K562 (cell line): Measurements from ENCODE around the gene RBM19. TPM values are rescaled to one million over a fixed set of nuclear protein-coding genes. Genes with fewer than 3 reads are reported as not detected.

Source experiments
- ATAC-seq: fragments of 200-7000 bp; cut with Tn5 transposase; 3 replicates; pipeline ENCODE4 v1.9.1; 2020; ENCODE audit warnings: moderate library complexity
- BruUV-seq: library from RNA; stranded (reverse); fragments of 400-500 nt; replicated peaks from 2 replicates; lab custom pipeline; 2021; lab: Mats Ljungman, UMichigan
- CTCF ChIA-PET: fragments of 300-600 bp; formaldehyde crosslinking; extraction: SDS; loops from one replicate; lab custom pipeline; 2021; ENCODE audit warnings: low intra/inter-chr PET ratio; lab: Yijun Ruan, JAX
- POLR2A ChIA-PET: fragments of 300-600, 350-650 bp; sonication (Branson Sonifier 250); formaldehyde crosslinking; extraction: SDS; loops from one replicate; lab custom pipeline; 2021; ENCODE audit warnings: antibody characterized with exemption, inconsistent platforms; lab: Yijun Ruan, JAX
- DNase-seq, 4 experiments: peaks; one replicate each; pipeline versions ENCODE4 v3.0.0 to v3.0.0-alpha.2; 2011 to 2018; ENCODE audit warnings: low spot score in 3 of 4, mixed read lengths in 3 of 4; ENCODE audit errors: extremely low read depth in 1 of 4
- FAIRE-seq: peaks from 2 replicates; lab custom pipeline; 2011; peaks lifted over from hg19 to GRCh38; lab: Jason Lieb, UNC
- H2AFZ ChIP-seq: 2 replicates; pipeline ENCODE4 v1.6.0; 2011; ENCODE audit warnings: low read depth, low read length, control low read depth, inconsistent platforms
- H3K27ac ChIP-seq: fragments of 200-600 bp; 3 replicates; pipeline ENCODE4 v1.8.0; 2011; ENCODE audit warnings: low read depth, mild to moderate bottlenecking, control low read depth, inconsistent platforms, low read length, moderate library complexity, mixed read lengths; ENCODE audit errors: extremely low read depth
- H3K27me3 ChIP-seq, 2 experiments: fragments of 300-600 bp in 1 of 2; 2 replicates in 1 of 2; 3 replicates in 1 of 2; pipeline versions ENCODE4 v1.6.0 to v1.8.0; 2011; ENCODE audit warnings: inconsistent platforms in 2 of 2, low read length in 2 of 2, mild to moderate bottlenecking in 1 of 2, mixed read lengths in 1 of 2, moderate library complexity in 1 of 2; ENCODE audit not compliant: control insufficient read depth in 2 of 2, insufficient read depth in 2 of 2
- H3K36me3 ChIP-seq: fragments of 300-600 bp; 3 replicates; pipeline ENCODE4 v1.8.0; 2011; ENCODE audit warnings: mild to moderate bottlenecking, low read length, inconsistent platforms; ENCODE audit not compliant: control insufficient read depth, insufficient read depth
- H3K4me1 ChIP-seq, 2 experiments: fragments of 200-600 bp in 1 of 2; replicated peaks in 1 of 2; 2 replicates in 1 of 2; 3 replicates in 1 of 2; pipeline versions ENCODE4 v1.5.1 to v1.8.0; 2011; ENCODE audit warnings: inconsistent platforms in 2 of 2, low read length in 2 of 2, mild to moderate bottlenecking in 1 of 2, mixed read lengths in 1 of 2, moderate library complexity in 1 of 2; ENCODE audit not compliant: control insufficient read depth in 2 of 2, insufficient read depth in 2 of 2
- H3K4me2 ChIP-seq: 2 replicates; pipeline ENCODE4 v1.6.1; 2011; ENCODE audit warnings: low read length, control low read depth, inconsistent platforms, mixed read lengths; ENCODE audit not compliant: insufficient read depth
- H3K4me3 ChIP-seq: fragments of 200-600 bp; sonication (generic), shearing (Covaris generic); 2 replicates; pipeline ENCODE4 v1.5.1; 2016; ENCODE audit warnings: control low read depth, inconsistent platforms
- H3K79me2 ChIP-seq: fragments of 200-600 bp; 3 replicates; pipeline ENCODE4 v1.8.0; 2011; ENCODE audit warnings: low read length, inconsistent platforms; ENCODE audit not compliant: control insufficient read depth, insufficient read depth
- H3K9ac ChIP-seq, 2 experiments: 2 replicates each; pipeline versions ENCODE4 v1.6.0 to v1.6.1; 2011; ENCODE audit warnings: low read depth in 2 of 2, low read length in 2 of 2, control low read depth in 1 of 2, inconsistent platforms in 1 of 2, mild to moderate bottlenecking in 1 of 2, mixed read lengths in 1 of 2; ENCODE audit not compliant: insufficient read depth in 1 of 2
- H3K9me1 ChIP-seq: one replicate; pipeline ENCODE4 v1.6.0; 2011; ENCODE audit warnings: inconsistent platforms, mild to moderate bottlenecking, low read length, moderate library complexity; ENCODE audit not compliant: control insufficient read depth, insufficient read depth
- H3K9me3 ChIP-seq: replicated peaks from 2 replicates; pipeline ENCODE4 v1.5.1; 2011; ENCODE audit warnings: low read depth, low read length, inconsistent platforms; ENCODE audit not compliant: control insufficient read depth, insufficient read depth
- H4K20me1 ChIP-seq: replicated peaks from 2 replicates; pipeline ENCODE4 v1.6.1; 2011; ENCODE audit warnings: low read length, inconsistent platforms, mixed read lengths; ENCODE audit not compliant: control insufficient read depth, insufficient read depth
- ADNP ChIP-seq: fragments of 200-800 bp; sonication (Bioruptor generic); IDR thresholded peaks from 2 replicates; pipeline ENCODE4 v1.6.1; 2016; ENCODE audit warnings: missing genetic modification characterization, missing compliant biosample characterization
- BCOR ChIP-seq: fragments of 450-650 bp; IDR thresholded peaks from 2 replicates; pipeline ENCODE4 v1.6.1; 2016
- CHD4 ChIP-seq: fragments of 200-600 bp; sonication (generic); IDR thresholded peaks from 3 replicates; pipeline ENCODE4 v1.6.1; 2012; ENCODE audit warnings: low read depth, mild to moderate bottlenecking, mixed read lengths, low read length, inconsistent platforms; ENCODE audit not compliant: insufficient read depth, insufficient replicate concordance, poor library complexity, severe bottlenecking
- KDM1A ChIP-seq, 2 experiments: fragments of 450-650 bp; IDR thresholded peaks; 2 replicates each; pipeline ENCODE4 v1.6.1; 2016; ENCODE audit warnings: mild to moderate bottlenecking in 2 of 2
- PTBP1 ChIP-seq: fragments of 200-400 bp; formaldehyde crosslinking; IDR thresholded peaks from 2 replicates; pipeline ENCODE4 v1.6.1; 2017; ENCODE audit warnings: low read depth, low read length
- RAD21 ChIP-seq, 2 experiments: fragments of 250-450 bp in 1 of 2; fragments of 450-650 bp in 1 of 2; sonication (Bioruptor Pico) in 1 of 2; formaldehyde crosslinking in 1 of 2; IDR thresholded peaks in 1 of 2; conservative IDR thresholded peaks in 1 of 2; 2 replicates each; pipeline versions ENCODE4 v1.4.0 to v1.8.0; 2020 to 2022; ENCODE audit warnings: mild to moderate bottlenecking in 2 of 2, moderate library complexity in 1 of 2
- RBM25 ChIP-seq: fragments of 200-400 bp; formaldehyde crosslinking; IDR thresholded peaks from 2 replicates; pipeline ENCODE4 v1.6.1; 2018; ENCODE audit warnings: low read length, low read depth, moderate library complexity; ENCODE audit not compliant: severe bottlenecking
- RCOR1 ChIP-seq, 2 experiments: IDR thresholded peaks; 2 replicates each; pipeline ENCODE4 v1.6.1; 2012; ENCODE audit warnings: low read depth in 2 of 2, low read length in 2 of 2, borderline replicate concordance in 1 of 2, improper control_type of control experiment in 1 of 2
- SMARCA5 ChIP-seq: fragments of 450-650 bp; IDR thresholded peaks from 2 replicates; pipeline ENCODE4 v1.6.1; 2016
- ZC3H8 ChIP-seq: fragments of 450-650 bp; IDR thresholded peaks from 2 replicates; pipeline ENCODE4 v1.6.1; 2017
- WGBS: fragments of 100-300 bp; shearing (Covaris generic); methylation state at CpG from one replicate; pipeline ENCODE4 v1.1.6; 2016; ENCODE audit warnings: low coverage, mixed read lengths; ENCODE audit not compliant: insufficient coverage; ENCODE audit errors: missing lambda C conversion rate; 5-methylcytosine and 5-hydroxymethylcytosine counted together
- in situ Hi-C: fragments of 300-500 bp; cut with MboI; formaldehyde crosslinking; loops from 4 replicates; pipeline ENCODE4 v1.15.0; 2018; ENCODE audit warnings: inconsistent platforms, mixed read lengths
- intact Hi-C: fragments of 100-400 bp; cut with micrococcal nuclease; formaldehyde crosslinking; loops from 2 replicates; pipeline ENCODE4 v1.14.2; 2022
- polyA plus RNA-seq, 8 experiments: library from polyadenylated mRNA; depleted of rRNA in 4 of 8; stranded (reverse) in 5 of 8; unstranded in 3 of 8; fragments of >200 nt; fragmentation: Nextera tagmentation in 2 of 8; fragmentation: Illumina TruSeq in 1 of 8; extraction: Ambion mirVana in 2 of 8; extraction: Trizol in 1 of 8; gene quantifications; 2 replicates each; pipeline versions ENCODE4 v1.2.1 to v1.2.3, GENCODE V29; 2011 to 2014; ENCODE audit warnings: inconsistent platforms in 1 of 8, missing spikeins in 1 of 8
- total RNA-seq, 7 experiments: library from RNA; depleted of rRNA in 6 of 7; stranded (reverse); fragments of >200 nt in 6 of 7; fragmentation: Illumina TruSeq in 2 of 7; extraction: Trizol in 2 of 7; gene quantifications; 2 replicates each; pipeline versions ENCODE4 v1.2.1 to v1.2.3, GENCODE V29; 2011 to 2021; ENCODE audit warnings: low replicate concordance in 1 of 7
- TF ChIP-seq, protein P1 (sequence below): sonication (generic); formaldehyde crosslinking; IDR thresholded peaks from 2 replicates; pipeline ENCODE4 v1.8.0; 2022; ENCODE audit warnings: mild to moderate bottlenecking, missing genetic modification reagents

Gene RBM19
- total and polyA plus RNA-seq, 9 of the 15 experiments (the other 6 are each of a cell fraction or from before 2014, with no cell fraction given) = 16.0 to 58.4 (median 37.9) TPM

- ATAC-seq = no peak
- Histone ChIP-seq H3K27me3 (no peaks in the 10 kb centered on the region), H3K9ac (no peak overlapping the region), H3K4me1 (peaks cover 0 to 3% of the 10 kb centered on the region in 2 experiments; a peak in 1 of 5 replicates)
- POLR2A ChIA-PET = no interaction called here
- no TSS peak for BruUV-seq
- peak; percentile 56 for TF ChIP-seq CHD4
- TF ChIP-seq RCOR1 (IDR thresholded peaks at IDR 0.05; ENCODE audit: borderline replicate concordance in 1 of 2, low read depth in 2 of 2, low read length in 2 of 2) = peak in 1 of 2 experiments; percentile 64; a peak in 2 of 4 replicates
- TF ChIP-seq RAD21 (CRISPR knock-in tag; conservative IDR thresholded peaks at IDR 0.05 in 1 of 2, IDR thresholded peaks at IDR 0.05 in 1 of 2) = no peak
- TF ChIP-seq SMARCA5 = peak; percentile 59; the same call in 1 of the 2 replicates
- TF ChIP-seq ADNP (tag) = peak; percentile 90
- no peak for TF ChIP-seq ZC3H8
- TF ChIP-seq, protein P1, sequence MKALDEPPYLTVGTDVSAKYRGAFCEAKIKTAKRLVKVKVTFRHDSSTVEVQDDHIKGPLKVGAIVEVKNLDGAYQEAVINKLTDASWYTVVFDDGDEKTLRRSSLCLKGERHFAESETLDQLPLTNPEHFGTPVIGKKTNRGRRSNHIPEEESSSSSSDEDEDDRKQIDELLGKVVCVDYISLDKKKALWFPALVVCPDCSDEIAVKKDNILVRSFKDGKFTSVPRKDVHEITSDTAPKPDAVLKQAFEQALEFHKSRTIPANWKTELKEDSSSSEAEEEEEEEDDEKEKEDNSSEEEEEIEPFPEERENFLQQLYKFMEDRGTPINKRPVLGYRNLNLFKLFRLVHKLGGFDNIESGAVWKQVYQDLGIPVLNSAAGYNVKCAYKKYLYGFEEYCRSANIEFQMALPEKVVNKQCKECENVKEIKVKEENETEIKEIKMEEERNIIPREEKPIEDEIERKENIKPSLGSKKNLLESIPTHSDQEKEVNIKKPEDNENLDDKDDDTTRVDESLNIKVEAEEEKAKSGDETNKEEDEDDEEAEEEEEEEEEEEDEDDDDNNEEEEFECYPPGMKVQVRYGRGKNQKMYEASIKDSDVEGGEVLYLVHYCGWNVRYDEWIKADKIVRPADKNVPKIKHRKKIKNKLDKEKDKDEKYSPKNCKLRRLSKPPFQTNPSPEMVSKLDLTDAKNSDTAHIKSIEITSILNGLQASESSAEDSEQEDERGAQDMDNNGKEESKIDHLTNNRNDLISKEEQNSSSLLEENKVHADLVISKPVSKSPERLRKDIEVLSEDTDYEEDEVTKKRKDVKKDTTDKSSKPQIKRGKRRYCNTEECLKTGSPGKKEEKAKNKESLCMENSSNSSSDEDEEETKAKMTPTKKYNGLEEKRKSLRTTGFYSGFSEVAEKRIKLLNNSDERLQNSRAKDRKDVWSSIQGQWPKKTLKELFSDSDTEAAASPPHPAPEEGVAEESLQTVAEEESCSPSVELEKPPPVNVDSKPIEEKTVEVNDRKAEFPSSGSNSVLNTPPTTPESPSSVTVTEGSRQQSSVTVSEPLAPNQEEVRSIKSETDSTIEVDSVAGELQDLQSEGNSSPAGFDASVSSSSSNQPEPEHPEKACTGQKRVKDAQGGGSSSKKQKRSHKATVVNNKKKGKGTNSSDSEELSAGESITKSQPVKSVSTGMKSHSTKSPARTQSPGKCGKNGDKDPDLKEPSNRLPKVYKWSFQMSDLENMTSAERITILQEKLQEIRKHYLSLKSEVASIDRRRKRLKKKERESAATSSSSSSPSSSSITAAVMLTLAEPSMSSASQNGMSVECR (CRISPR knock-in tag) = no peak
- TF ChIP-seq RBM25 = peak; percentile 88
- peak in 1 of 2 experiments; percentile 74; a peak in 3 of 4 replicates for TF ChIP-seq KDM1A (IDR thresholded peaks at IDR 0.05)
- TF ChIP-seq PTBP1 = 0 out of 2 replicates have a peak, but pooled peaks have one; percentile 62
- peak; percentile 84 for TF ChIP-seq BCOR
- TF ChIP-seq, all 486 proteins: peak for 8
- no peaks in the 10 kb centered on the region for H3K9me3 ChIP-seq
- in situ Hi-C loops (loop anchor here (5.0 to 10.0 kb wide), 2 partner anchors 468 to 595 kb away; no protein-coding TSS in a partner anchor), intact Hi-C loops (loop anchor here (5.0 to 10.0 kb wide), 2 partner anchors 175 to 448 kb away; no protein-coding TSS in a partner anchor)
- 95% methylated on average over 13 of the region's 13 CpGs for WGBS
- no peak overlapping the region for H3K27ac ChIP-seq
- no peaks in the 10 kb centered on the region; the same call in 1 of the 2 replicates for H4K20me1 ChIP-seq
- no peaks in the 10 kb centered on the region for H3K9me1 ChIP-seq
- H3K4me2 ChIP-seq = no peak overlapping the region
- peaks cover 69% of the 10 kb centered on the region; the same call in 2 of the 3 replicates for H3K36me3 ChIP-seq
- CTCF ChIA-PET = interaction anchor here (0.5 to 0.7 kb wide), 2 partner anchors 447 to 904 kb away, joined by 3 read pairs; no protein-coding TSS in a partner anchor
- no peak for DNase-seq
- no peaks in the 10 kb centered on the region for H3K79me2 ChIP-seq
- FAIRE-seq = no peak
- no peak overlapping the region for H3K4me3 ChIP-seq
- no peak overlapping the region for H2AFZ ChIP-seq
Measured at GRCh38 chr12:113909776-113910420, 56.2 kb downstream of the RBM19 start.
